ENCODE results near the gene KCNRG.
"Not testable (repeated sequence)": the region's sequence is repeated elsewhere in the genome, so short reads cannot be mapped to it uniquely, and the experiment has no call there.

Gene KCNRG

DNA sequence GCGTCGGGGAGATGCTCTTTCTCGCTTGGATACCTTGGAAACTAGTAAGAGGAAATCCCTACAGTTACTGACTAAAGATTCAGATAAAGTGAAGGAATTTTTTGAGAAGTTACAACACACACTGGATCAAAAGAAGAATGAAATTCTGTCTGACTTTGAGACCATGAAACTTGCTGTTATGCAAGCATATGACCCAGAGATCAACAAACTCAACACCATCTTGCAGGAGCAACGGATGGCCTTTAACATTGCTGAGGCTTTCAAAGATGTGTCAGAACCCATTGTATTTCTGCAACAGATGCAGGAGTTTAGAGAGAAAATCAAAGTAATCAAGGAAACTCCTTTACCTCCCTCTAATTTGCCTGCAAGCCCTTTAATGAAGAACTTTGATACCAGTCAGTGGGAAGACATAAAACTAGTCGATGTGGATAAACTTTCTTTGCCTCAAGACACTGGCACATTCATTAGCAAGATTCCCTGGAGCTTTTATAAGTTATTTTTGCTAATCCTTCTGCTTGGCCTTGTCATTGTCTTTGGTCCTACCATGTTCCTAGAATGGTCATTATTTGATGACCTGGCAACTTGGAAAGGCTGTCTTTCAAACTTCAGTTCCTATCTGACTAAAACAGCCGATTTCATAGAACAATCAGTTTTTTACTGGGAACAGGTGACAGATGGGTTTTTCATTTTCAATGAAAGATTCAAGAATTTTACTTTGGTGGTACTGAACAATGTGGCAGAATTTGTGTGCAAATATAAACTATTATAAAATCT lies 2.7 kb upstream of the KCNRG start:
- no peak for DNase-seq

- DNase-seq, result no peak
Observed at GRCh38 chr13:50014386-50014785, 858 bp upstream of the KCNRG start.

GRCh38 chr13:50015750-50016149 lies 506 bp downstream of the KCNRG start:
- no peak for DNase-seq

DNA sequence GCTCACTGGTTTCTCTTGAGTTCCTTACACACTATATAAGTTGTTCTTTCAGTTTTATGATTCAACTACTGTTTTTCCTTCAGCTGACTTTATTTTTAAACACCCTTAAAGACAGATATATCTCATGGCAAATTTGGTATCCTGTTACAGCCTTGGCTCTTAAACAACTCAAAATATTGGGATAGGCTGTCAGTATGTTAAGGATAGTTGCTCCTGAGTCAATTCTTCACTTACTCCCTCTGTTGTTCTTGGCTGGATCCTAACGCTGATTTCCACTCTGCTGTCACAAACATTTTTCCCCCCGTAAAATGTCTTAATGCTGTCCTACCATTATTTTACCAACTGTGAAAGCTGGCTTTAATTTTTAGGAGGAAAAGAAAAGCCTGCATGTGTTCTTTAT lies 1.2 kb downstream of the KCNRG start:
- DNase-seq, result no peak

DNA sequence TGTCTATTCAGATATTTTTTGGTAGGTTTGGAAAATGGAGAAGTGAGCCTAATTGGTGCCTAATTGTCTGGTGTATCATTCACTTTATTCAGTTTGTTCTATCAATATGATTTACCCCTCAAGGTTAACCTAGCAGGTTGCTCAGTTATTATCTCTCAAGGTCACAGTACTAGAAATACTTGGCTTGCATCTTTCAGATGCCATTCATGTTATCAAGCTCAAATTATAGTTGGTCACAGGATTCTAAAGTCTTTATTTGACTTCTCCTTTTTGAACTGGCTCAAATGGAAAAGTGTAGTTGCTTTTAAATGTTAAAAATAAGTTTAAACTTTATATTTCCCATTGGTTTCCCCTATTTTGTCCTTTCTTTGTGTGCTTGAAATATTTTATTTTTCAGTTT lies 2.6 kb downstream of the KCNRG start:
- no peak for DNase-seq

- DNase-seq, result no peak
Observed at GRCh38 chr13:50025436-50025835, 10.2 kb downstream of the KCNRG start.

GRCh38 chr13:50026788-50027473 lies 11.7 kb downstream of the KCNRG start:
- DNase-seq, result no peak

- DNase-seq, result no peak
Observed at GRCh38 chr13:50030315-50030714, 15.1 kb downstream of the KCNRG start.

DNA sequence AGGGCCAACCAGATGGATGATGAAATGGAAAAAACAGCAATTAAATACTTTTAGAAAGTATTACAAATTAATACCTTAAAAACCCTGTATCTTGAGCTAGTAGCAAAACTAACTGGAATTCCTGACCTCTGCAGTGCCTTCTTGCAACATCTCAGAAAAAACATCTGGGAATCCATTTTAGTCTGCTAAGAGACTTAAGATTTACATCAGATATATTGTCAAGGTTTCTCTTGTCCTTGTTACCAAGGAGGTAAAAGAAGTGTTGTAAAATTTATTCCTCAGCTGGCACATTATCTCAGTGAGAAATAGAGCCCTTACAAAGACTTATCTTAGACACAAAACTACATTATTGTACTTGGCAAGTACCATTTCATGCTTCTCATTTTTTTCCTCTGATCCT lies 18.5 kb downstream of the KCNRG start:
- DNase-seq, result no peak

DNA sequence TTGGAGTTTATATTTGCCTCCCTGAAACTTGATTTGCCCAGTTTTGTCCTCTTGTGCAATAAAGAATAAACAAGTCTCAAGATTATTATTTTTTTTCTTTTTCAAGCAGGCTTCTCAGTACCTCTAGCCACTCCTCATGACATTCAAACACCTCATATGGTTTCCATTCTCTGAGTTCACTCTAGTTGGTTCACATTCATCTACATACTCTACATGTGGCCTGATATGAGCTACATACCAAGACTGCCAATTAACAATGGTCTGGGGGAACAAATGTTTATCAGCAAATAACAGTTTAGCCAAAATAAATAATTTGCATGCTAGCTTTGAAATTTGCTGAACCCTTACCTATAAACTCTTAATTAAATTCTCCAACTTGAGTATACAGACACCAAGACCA lies 22.5 kb downstream of the KCNRG start:
- no peak for DNase-seq

GRCh38 chr13:50038266-50038665 lies 23.0 kb downstream of the KCNRG start:
- no peak for DNase-seq

DNA sequence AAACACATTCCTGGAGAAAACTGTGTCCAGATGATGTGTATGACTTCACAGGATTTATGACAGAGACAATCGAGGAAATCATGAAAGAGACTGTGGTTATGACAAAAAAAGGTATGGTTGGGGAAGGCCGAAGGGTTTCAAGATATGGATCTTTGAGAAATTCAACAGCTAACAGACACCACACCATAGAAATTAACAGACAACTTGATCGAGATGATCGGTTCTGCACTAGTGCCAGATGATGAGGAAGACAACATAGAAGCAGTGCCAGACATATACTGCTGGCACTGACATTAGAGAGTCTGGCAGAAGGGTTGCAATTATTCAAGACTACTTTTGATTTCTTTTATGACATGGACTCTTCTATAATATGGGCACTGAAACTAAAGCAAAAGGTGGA lies 37.2 kb downstream of the KCNRG start:
- no peak for DNase-seq

DNA sequence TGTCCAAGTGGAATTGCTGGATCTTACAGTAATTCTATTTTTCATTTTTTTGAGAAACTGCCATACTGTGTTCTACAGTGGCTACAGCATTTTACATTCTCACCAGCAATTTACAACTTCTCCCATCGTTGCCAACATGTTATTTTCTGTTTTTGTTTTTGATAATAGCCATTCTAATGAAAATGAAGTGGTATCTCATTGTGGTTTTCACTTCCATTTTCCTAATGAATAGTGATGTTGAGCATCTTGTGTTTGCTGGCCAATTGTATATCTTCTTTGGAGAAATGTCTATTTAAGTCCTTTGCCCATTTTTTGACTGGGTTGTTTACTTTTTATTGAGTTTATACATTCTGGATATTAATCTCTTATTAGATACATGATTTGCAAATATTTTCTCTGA lies 38.6 kb downstream of the KCNRG start:
- DNase-seq, result no peak

GRCh38 chr13:50055454-50055853 lies 40.2 kb downstream of the KCNRG start:
- DNase-seq, result no peak

GRCh38 chr13:50060718-50061117 lies 45.5 kb downstream of the KCNRG start:
- DNase-seq, result no peak

DNA sequence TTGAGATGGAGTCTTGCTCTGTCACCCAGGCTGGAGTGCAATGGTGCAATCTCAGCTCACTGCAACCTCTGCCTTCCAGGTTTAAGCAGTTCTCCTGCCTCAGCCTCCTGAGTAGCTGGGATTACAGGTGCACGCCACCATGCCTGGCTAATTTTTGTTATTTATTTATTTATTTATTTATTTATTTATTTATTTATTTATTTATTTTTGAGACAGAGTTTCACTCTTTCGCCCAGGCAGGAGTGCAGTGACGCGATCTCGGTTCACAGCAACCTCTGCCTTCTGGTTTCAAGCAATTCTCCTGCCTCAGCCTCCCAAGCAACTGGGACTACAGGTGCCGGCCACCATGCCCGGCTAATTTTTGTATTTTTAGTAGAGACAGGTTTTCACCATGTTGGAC lies 47.1 kb downstream of the KCNRG start:
- DNase-seq, result not testable (repeated sequence)

DNA sequence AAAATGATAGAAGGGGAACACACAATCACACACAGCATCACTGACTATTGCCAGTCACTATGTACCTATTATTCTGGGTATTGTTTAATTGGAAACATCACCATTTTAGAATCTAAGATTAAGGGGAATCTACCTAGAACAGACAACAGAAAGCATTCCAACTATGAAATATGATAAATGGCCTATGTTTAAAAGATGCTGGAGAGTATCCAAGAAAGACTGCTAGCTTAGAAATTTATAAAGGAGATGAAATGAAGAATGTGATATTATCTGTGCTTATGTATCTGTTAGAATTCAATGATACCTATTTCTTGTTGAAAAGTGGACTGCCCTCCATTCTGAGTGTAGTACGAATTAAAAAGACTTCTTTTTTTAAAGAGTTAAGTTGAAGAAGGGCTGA lies 50.5 kb downstream of the KCNRG start:
- DNase-seq, result no peak

DNA sequence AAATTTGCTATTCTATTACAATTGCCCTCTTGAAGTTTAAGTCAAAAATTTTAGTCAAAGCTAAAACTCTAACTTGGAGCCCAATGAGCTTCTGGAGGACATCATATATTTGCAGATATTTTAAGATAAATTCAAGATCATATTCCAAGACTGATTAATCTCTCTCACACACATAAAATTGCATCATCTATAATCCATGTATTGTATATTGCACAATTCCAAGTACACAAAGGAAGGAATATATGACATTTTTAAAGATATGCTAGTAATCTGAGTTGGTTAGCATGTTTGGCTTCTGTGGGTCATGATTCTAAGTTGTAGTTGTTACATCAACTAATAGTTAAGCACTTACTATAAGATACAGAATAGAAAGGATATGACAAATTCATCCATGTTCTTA lies 53.3 kb downstream of the KCNRG start:
- DNase-seq, result no peak

DNA sequence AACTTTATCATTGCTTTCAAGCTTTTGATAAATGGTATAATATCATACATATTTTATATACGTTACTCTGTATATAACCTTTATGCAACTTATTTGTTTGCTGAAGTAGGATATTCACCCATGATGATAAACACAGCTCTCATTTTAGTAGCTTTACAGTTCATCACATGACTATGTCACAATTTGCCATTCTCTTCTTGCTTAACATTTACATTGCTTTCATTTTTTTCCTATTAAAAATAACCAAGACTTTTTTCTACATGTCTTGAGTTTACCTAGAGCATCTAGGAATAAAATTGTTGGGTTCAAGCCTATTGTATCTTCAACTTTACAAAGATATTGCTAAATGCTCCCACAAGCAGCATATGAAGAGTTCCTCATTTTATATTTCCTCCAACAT lies 54.0 kb downstream of the KCNRG start:
- no peak for DNase-seq

DNA sequence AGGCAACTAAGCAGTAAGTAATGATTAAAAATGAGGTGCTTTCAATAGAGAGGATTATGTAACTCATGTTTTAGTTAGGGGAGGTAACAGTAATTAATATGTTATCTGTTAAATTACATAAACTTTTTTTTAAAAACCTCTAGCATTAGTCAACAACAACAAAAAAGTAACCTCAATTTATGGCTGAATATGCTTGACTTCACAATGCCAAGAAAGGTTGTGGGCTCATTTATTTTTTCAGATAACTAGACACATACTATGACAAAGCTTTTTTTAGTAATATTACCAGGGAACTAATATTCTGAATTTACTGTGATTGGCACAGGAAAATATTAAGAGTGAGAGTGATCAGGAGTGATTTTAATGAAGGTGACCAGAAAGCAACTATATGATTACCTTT lies 54.9 kb downstream of the KCNRG start:
- DNase-seq, result no peak
